SJCRH30 (cell line): ENCODE results near the gene RALGPS1. TPM values are rescaled to one million over a fixed set of nuclear protein-coding genes. Genes with fewer than 3 reads are reported as not detected.

ENCODE experiments used
- DNase-seq, 2 experiments: peaks; one replicate each; pipeline ENCODE4 v3.0.0-alpha.2; 2015 to 2020
- H3K27ac ChIP-seq: fragments of 250-450 bp; sonication (Bioruptor Pico); 2 replicates; pipeline ENCODE4 v1.5.1; 2020; ENCODE audit warnings: mild to moderate bottlenecking, moderate library complexity
- H3K27me3 ChIP-seq: fragments of 250-450 bp; sonication (Bioruptor Pico); 2 replicates; pipeline ENCODE4 v1.5.1; 2020; ENCODE audit warnings: mild to moderate bottlenecking, moderate library complexity
- H3K36me3 ChIP-seq: fragments of 250-450 bp; sonication (Bioruptor Pico); 2 replicates; pipeline ENCODE4 v1.5.1; 2020; ENCODE audit warnings: mild to moderate bottlenecking, moderate library complexity
- H3K4me1 ChIP-seq: fragments of 250-450 bp; sonication (Bioruptor Pico); 2 replicates; pipeline ENCODE4 v1.5.1; 2020; ENCODE audit warnings: mild to moderate bottlenecking, moderate library complexity
- H3K4me3 ChIP-seq: fragments of 250-450 bp; sonication (Bioruptor Pico); 2 replicates; pipeline ENCODE4 v1.5.1; 2020; ENCODE audit warnings: mild to moderate bottlenecking, moderate library complexity
- H3K9me3 ChIP-seq: fragments of 250-450 bp; sonication (Bioruptor Pico); replicated peaks from 2 replicates; pipeline ENCODE4 v1.5.1; 2020; ENCODE audit warnings: mild to moderate bottlenecking, moderate library complexity
- total RNA-seq: library from RNA; depleted of rRNA; stranded (reverse); fragments of >200 nt; shearing (Covaris generic); gene quantifications from 2 replicates; pipeline ENCODE4 v1.2.3, GENCODE V29; 2014

The RALGPS1 gene
- total RNA-seq, 1 experiment from 2014 or later, result 1.8 TPM

DNA sequence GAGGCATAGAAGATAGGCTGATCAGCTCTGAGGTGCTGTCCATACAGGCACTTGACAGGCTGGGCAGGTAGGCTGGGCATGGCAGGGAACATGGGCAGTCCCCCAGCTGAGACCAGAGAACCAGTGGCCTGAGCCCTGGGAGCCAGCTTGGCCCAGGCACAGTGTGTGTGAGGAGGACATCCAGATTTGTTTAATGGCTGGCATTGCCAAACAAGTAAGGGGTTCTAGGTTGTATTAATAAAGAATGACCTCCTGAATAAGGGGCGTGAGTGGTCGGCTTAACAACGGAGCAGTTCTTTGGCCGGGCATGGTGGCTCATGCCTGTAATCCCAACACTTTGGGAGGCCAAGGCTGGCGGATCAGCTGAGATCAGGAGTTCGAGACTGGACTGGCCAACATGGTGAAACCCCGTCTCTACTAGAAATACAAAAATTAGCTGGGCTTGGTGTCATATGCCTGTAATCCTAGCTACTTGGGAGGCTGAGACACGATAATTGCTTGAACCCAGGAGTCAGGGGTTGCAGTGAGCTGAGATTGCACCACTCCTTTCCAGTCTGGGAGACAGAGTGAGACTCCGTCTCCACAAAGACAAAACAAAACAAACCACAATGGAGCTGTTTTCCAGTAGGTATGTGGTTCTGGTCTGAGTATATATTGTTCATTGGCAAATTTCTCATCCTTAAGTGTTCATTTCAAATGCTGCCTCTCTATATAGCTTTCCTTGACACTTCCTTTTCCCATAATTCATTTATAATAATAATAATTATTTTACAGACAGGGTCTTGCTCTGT is 151.7 kb downstream of the RALGPS1 start:
- H3K36me3 ChIP-seq, result no peaks in the 10 kb centered on the region
- DNase-seq, result no peak
- no peak overlapping the region for H3K27ac ChIP-seq
- H3K4me1 ChIP-seq, result no peaks in the 10 kb centered on the region
- no peaks in the 10 kb centered on the region for H3K9me3 ChIP-seq
- H3K27me3 ChIP-seq, result no peaks in the 10 kb centered on the region
- H3K4me3 ChIP-seq, result no peak overlapping the region

DNA sequence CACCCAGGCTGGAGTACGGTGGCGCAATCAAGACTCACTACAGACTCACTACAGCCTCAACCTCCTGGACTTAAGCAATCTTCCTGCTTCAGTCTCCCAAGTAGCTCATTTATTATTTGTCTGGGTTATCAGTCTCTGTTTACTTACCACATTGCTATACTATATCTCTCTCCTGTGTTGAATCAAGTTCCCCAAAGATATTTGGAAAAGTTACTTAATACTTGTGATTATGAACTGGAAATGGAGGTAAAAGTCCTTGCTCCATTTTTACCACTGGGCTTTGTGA is 152.2 kb downstream of the RALGPS1 start:
- no peak overlapping the region for H3K27ac ChIP-seq
- no peak overlapping the region for H3K4me3 ChIP-seq
- no peaks in the 10 kb centered on the region for H3K9me3 ChIP-seq
- no peaks in the 10 kb centered on the region for H3K36me3 ChIP-seq
- no peaks in the 10 kb centered on the region for H3K27me3 ChIP-seq
- no peaks in the 10 kb centered on the region for H3K4me1 ChIP-seq
- no peak for DNase-seq

DNA sequence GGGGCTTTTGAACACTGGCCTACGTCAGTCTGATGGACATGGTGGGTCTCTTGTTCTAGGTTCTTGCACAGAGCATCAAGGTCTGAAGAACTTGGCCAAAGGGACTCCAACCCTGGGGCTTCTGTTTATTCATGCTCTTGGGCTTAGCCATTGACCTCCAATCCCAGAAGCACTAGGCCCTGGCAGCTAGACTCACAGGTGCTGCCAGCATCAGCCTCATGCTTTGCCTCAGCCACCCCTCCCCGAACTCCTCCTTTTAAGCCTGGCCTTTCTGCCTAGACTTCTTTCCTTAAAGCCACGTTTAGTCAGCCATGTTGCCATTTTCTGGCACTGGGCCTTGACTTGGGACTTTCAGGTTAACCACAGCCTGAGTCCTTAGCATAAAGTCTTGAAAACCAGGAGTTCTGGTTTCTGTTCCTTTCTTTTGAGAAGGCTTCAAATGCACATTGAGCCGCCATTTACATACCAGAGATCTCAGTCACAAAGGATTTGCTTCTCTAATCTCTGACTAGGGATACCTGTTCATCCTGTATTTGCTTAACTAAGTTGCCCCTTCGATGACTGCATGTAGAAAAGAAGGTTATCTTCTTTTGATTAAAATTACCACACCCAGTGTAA is 153.1 kb downstream of the RALGPS1 start:
- Histone ChIP-seq H3K4me3 (no peak overlapping the region), H3K27ac (no peak overlapping the region), H3K9me3 (no peaks in the 10 kb centered on the region), H3K4me1 (no peaks in the 10 kb centered on the region), H3K36me3 (no peaks in the 10 kb centered on the region), H3K27me3 (no peaks in the 10 kb centered on the region)
- DNase-seq, result no peak

- DNase-seq, result no peak
- H3K4me1 ChIP-seq, result peaks cover 6% of the 10 kb centered on the region; the same call in 1 of the 2 replicates
Measured at GRCh38 chr9:127074561-127075548, 160.3 kb downstream of the RALGPS1 start.

GRCh38 chr9:127075624-127076372 is 161.2 kb downstream of the RALGPS1 start:
- Histone ChIP-seq H3K36me3 (no peaks in the 10 kb centered on the region), H3K9me3 (no peaks in the 10 kb centered on the region), H3K27ac (no peak overlapping the region), H3K4me1 (peaks cover 6% of the 10 kb centered on the region; the same call in 1 of the 2 replicates), H3K27me3 (no peaks in the 10 kb centered on the region), H3K4me3 (no peak overlapping the region)
- no peak for DNase-seq

More at GRCh38 chr9:127074561-127075548, 160.3 kb downstream of the RALGPS1 start:
- H3K36me3 ChIP-seq, result no peaks in the 10 kb centered on the region
- H3K27me3 ChIP-seq, result no peaks in the 10 kb centered on the region
- H3K27ac ChIP-seq, result no peak overlapping the region
- H3K4me3 ChIP-seq, result no peak overlapping the region
- no peaks in the 10 kb centered on the region for H3K9me3 ChIP-seq

- no peak for DNase-seq
- Histone ChIP-seq H3K9me3 (no peaks in the 10 kb centered on the region), H3K27me3 (no peaks in the 10 kb centered on the region), H3K4me1 (peaks cover 6% of the 10 kb centered on the region; the same call in 1 of the 2 replicates), H3K36me3 (no peaks in the 10 kb centered on the region), H3K4me3 (no peak overlapping the region), H3K27ac (no peak overlapping the region)
Measured at GRCh38 chr9:127076860-127077643, 162.5 kb downstream of the RALGPS1 start.

GRCh38 chr9:127077644-127077946 is 163.0 kb downstream of the RALGPS1 start:
- no peak overlapping the region for H3K27ac ChIP-seq

DNA sequence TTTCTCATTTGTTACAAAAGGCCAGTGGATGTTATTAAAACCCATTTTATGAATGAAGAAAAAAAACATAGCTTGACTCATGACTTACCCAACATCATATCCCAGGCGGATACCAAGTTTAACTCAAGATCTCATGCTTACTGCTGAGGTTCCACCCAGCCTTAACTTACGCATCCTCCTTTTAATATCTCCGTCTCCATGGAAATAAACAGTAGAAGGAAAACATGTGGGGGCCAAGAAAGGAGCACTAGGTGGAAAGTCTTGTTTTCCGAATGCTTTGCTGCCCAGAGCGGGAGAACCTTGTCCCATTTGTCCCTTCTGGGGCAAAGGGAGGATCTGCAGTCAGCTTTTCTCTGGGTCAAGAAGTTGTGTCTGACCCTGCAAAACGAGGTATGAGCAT is 163.8 kb downstream of the RALGPS1 start:
- no peak for DNase-seq
- Histone ChIP-seq H3K36me3 (no peaks in the 10 kb centered on the region), H3K9me3 (no peaks in the 10 kb centered on the region), H3K27me3 (no peaks in the 10 kb centered on the region), H3K4me1 (peaks cover 6% of the 10 kb centered on the region; the same call in 1 of the 2 replicates), H3K27ac (no peak overlapping the region), H3K4me3 (no peak overlapping the region)

More at GRCh38 chr9:127077644-127077946, 163.0 kb downstream of the RALGPS1 start:
- no peak for DNase-seq
- Histone ChIP-seq H3K9me3 (no peaks in the 10 kb centered on the region), H3K4me1 (peaks cover 6% of the 10 kb centered on the region; the same call in 1 of the 2 replicates), H3K36me3 (no peaks in the 10 kb centered on the region), H3K27me3 (no peaks in the 10 kb centered on the region), H3K4me3 (no peak overlapping the region)

DNA sequence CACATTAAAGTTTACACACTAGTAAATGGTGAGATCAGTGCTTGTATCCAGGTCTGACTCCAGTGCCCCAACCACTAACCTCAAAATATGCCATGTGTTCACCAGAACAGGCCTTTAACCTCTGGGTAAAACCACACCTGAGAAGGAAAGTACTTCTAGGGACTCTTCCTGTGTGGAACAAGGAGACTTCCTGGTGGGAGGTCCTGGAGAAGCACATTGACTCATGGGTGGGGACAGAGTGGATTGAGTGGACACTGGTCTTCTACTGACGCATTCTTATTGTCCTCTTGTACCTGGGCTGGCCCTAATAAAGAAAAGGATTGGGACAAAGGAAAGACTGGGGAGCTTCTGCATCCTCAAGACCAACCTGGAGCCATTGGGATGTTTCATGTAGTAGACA is 164.4 kb downstream of the RALGPS1 start:
- H3K27me3 ChIP-seq, result no peaks in the 10 kb centered on the region
- H3K9me3 ChIP-seq, result no peaks in the 10 kb centered on the region
- H3K36me3 ChIP-seq, result no peaks in the 10 kb centered on the region
- no peak overlapping the region for H3K4me3 ChIP-seq
- DNase-seq, result no peak
- H3K4me1 ChIP-seq, result peaks cover 6% of the 10 kb centered on the region; the same call in 1 of the 2 replicates
- no peak overlapping the region for H3K27ac ChIP-seq

GRCh38 chr9:127079446-127080140 is 165.0 kb downstream of the RALGPS1 start:
- no peaks in the 10 kb centered on the region for H3K36me3 ChIP-seq
- H3K9me3 ChIP-seq, result no peaks in the 10 kb centered on the region
- DNase-seq, result no peak

GRCh38 chr9:127081250-127082185 is 166.9 kb downstream of the RALGPS1 start:
- H3K36me3 ChIP-seq, result no peaks in the 10 kb centered on the region
- H3K27me3 ChIP-seq, result no peaks in the 10 kb centered on the region
- H3K9me3 ChIP-seq, result no peaks in the 10 kb centered on the region
- no peaks in the 10 kb centered on the region for H3K4me1 ChIP-seq
- no peak overlapping the region for H3K27ac ChIP-seq
- DNase-seq, result no peak
- no peak overlapping the region for H3K4me3 ChIP-seq

More at GRCh38 chr9:127079446-127080140, 165.0 kb downstream of the RALGPS1 start:
- H3K4me1 ChIP-seq, result peaks cover 6% of the 10 kb centered on the region; the same call in 1 of the 2 replicates
- no peak overlapping the region for H3K4me3 ChIP-seq
- H3K27me3 ChIP-seq, result no peaks in the 10 kb centered on the region
- no peak overlapping the region for H3K27ac ChIP-seq

DNA sequence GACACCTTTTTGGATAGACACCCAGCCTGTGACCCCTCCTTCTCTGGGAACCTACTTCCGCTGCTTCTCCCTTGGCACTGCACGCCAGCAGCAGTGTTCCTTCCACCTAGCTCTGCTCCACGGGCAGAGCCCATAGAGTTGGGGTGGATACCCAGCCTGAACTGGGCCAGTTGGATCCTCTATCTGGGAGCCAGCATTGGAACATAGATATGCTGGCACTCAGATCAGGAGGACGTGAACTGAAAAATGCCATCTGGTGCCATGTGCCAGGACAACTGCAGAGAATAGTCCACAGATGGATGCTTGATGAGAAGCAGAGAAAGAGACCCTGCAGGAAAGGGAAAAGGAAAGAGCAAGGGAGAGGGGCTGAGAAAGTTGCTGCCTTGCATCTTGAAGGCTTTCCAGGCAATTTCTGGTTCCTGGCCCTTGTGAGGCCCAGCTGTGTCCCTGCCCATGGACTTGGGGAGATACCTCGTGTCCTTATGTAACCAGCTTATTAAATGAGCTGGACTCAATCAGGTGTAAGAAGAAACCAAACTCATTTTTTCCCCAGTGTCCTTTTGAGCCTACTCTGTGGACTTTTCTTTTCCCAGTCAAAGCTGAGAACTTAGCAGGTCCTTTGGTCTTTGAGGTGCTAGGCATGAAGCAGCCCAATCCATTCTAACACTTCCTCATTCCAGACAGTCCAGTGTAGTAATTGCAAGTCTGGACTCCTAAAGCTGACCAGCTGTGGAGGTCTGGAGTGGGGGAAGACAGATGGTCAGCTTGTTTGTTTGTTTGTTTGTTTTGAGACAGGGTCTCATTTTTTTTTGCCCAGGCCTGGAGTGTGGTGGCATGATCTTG is 168.8 kb downstream of the RALGPS1 start:
- no peaks in the 10 kb centered on the region for H3K9me3 ChIP-seq
- no peak overlapping the region for H3K4me3 ChIP-seq
- H3K4me1 ChIP-seq, result no peaks in the 10 kb centered on the region
- no peaks in the 10 kb centered on the region; the same call in 1 of the 2 replicates for H3K36me3 ChIP-seq
- H3K27me3 ChIP-seq, result no peaks in the 10 kb centered on the region
- no peak for DNase-seq
- H3K27ac ChIP-seq, result no peak overlapping the region
